Transverse colon (tissue), 4 donors: Measurements from ENCODE around the gene KCTD16. TPM values are rescaled to one million over a fixed set of nuclear protein-coding genes. Genes with fewer than 3 reads are reported as not detected.

Experiments
- DNase-seq: peaks from one replicate; pipeline ENCODE4 v3.0.0-alpha.2; 2019
- H3K27ac ChIP-seq, 4 donors: fragments of 200-600 bp; sonication (generic); 2 replicates each; pipeline ENCODE4 v1.5.1; 2016 to 2018; ENCODE audit warnings: inconsistent platforms in 4 of 4
- H3K27me3 ChIP-seq: fragments of 200-600 bp; sonication (generic); 2 replicates; pipeline ENCODE4 v1.5.1; 2017; ENCODE audit warnings: inconsistent platforms
- H3K36me3 ChIP-seq, 4 donors: fragments of 200-600 bp; sonication (generic); 2 replicates each; pipeline ENCODE4 v1.5.1; 2017 to 2019; ENCODE audit warnings: inconsistent platforms in 4 of 4
- H3K4me1 ChIP-seq, 4 donors: fragments of 200-600 bp; sonication (generic); 2 replicates each; pipeline ENCODE4 v1.5.1; 2017 to 2020; ENCODE audit warnings: inconsistent platforms in 4 of 4
- H3K4me3 ChIP-seq, 4 donors: fragments of 200-600 bp; sonication (generic); 1 replicate in 1 of 4; 2 replicates in 3 of 4; pipeline versions ENCODE4 v1.5.1 to v1.6.1; 2017 to 2019; ENCODE audit warnings: inconsistent platforms in 4 of 4
- H3K9me3 ChIP-seq, 2 donors: fragments of 200-600 bp; sonication (generic); 2 replicates each; pipeline ENCODE4 v1.5.1; 2017 to 2019; ENCODE audit warnings: inconsistent platforms in 2 of 2
- EP300 ChIP-seq: sonication (generic); formaldehyde crosslinking; IDR thresholded peaks from one replicate; pipeline ENCODE4 v1.6.1; 2017; ENCODE audit warnings: antibody characterized with exemption, low read depth
- POLR2A ChIP-seq: fragments of 450-650 bp; IDR thresholded peaks from one replicate; pipeline ENCODE4 v1.6.1; 2016; ENCODE audit warnings: antibody characterized with exemption, mild to moderate bottlenecking, moderate library complexity
- POLR2AphosphoS5 ChIP-seq, 3 donors: sonication (generic); formaldehyde crosslinking; IDR thresholded peaks; one replicate each; pipeline ENCODE4 v1.6.1; 2016; ENCODE audit warnings: antibody characterized with exemption in 3 of 3
- WGBS, 2 donors: methylation state at CpG; one replicate each; pipeline ENCODE4 v1.1.5; 2018; ENCODE audit warnings: low coverage in 1 of 2; 5-methylcytosine and 5-hydroxymethylcytosine counted together
- in situ Hi-C, 4 donors: fragments of 200-750 bp; cut with MboI; loops; one replicate each; pipeline versions ENCODE4 v1.15.0 to v1.15.1; 2017; ENCODE audit warnings: low sequenced_read_pairs in 3 of 4, low pct_ligation_motif_present in 1 of 4, low pct_unique_long_range_greater_than_20kb in 1 of 4
- intact Hi-C: fragments of 100-400 bp; cut with DNase I; formaldehyde crosslinking; loops from one replicate; pipeline ENCODE4 v1.15.1; 2023; ENCODE audit warnings: low total_unique reads
- total RNA-seq, 4 donors: library from RNA; depleted of rRNA; stranded (reverse); fragments of >200 nt; gene quantifications; one replicate each; pipeline ENCODE4 v1.1.0, GENCODE V29; 2016
- TF ChIP-seq, protein P1 (sequence below), 5 experiments: fragments of 200-600 bp in 3 of 5; fragments of 450-650 bp in 2 of 5; sonication (generic) in 3 of 5; IDR thresholded peaks; 1 replicate in 2 of 5; 2 replicates in 3 of 5; pipeline ENCODE4 v1.5.1; 2016 to 2017; ENCODE audit warnings: antibody characterized with exemption in 5 of 5, inconsistent platforms in 3 of 5, mild to moderate bottlenecking in 2 of 5, moderate library complexity in 1 of 5

KCTD16 gene
- total RNA-seq, 4 donors from 2014 or later = under 0.01 to 0.14 TPM; not detected in 2

DNA sequence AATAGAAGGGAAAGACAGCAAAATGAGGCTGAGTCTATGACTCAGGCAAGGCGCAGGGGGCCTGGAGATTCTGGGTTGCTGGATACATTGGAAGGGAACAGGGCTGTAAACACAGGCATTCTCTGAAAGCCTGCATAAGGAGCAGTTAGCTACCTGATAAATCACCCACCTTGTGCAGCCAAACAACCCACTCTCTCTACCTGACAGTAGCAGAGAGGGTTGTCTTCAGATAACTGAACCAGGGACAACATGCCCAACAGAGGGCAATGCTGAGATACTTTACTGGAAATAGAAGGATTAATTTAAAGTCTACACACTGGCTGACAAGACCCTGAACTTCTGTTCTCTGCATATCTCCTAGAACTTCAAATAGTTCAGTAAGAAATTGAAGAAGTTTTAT is 161.6 kb downstream of the KCTD16 start:
- Histone ChIP-seq H3K4me3 (no peak overlapping the region), H3K4me1 (no peaks in the 10 kb centered on the region), H3K27me3 (no peaks in the 10 kb centered on the region), H3K9me3 (no peaks in the 10 kb centered on the region), H3K36me3 (no peaks in the 10 kb centered on the region), H3K27ac (no peak overlapping the region)
- intact Hi-C loops = no loop called here
- in situ Hi-C loops = no loop called here
- DNase-seq = no peak
- 93% methylated on average over 1 of the region's 1 CpG; no CpG with 5 or more reads in 1 of the 2 donors for WGBS, 2 donors
- TF ChIP-seq EP300 = no peak
- TF ChIP-seq POLR2AphosphoS5 (IDR thresholded peaks at IDR 0.05) = no peak
- TF ChIP-seq, protein P1, sequence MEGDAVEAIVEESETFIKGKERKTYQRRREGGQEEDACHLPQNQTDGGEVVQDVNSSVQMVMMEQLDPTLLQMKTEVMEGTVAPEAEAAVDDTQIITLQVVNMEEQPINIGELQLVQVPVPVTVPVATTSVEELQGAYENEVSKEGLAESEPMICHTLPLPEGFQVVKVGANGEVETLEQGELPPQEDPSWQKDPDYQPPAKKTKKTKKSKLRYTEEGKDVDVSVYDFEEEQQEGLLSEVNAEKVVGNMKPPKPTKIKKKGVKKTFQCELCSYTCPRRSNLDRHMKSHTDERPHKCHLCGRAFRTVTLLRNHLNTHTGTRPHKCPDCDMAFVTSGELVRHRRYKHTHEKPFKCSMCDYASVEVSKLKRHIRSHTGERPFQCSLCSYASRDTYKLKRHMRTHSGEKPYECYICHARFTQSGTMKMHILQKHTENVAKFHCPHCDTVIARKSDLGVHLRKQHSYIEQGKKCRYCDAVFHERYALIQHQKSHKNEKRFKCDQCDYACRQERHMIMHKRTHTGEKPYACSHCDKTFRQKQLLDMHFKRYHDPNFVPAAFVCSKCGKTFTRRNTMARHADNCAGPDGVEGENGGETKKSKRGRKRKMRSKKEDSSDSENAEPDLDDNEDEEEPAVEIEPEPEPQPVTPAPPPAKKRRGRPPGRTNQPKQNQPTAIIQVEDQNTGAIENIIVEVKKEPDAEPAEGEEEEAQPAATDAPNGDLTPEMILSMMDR (IDR thresholded peaks at IDR 0.05) = no peak

GRCh38 chr5:144333336-144333920 is 162.8 kb downstream of the KCTD16 start:
- no peaks in the 10 kb centered on the region for H3K4me1 ChIP-seq

GRCh38 chr5:144335561-144335960 is 164.9 kb downstream of the KCTD16 start:
- Histone ChIP-seq H3K36me3 (no peaks in the 10 kb centered on the region), H3K4me1 (no peaks in the 10 kb centered on the region), H3K27me3 (no peaks in the 10 kb centered on the region), H3K4me3 (no peak overlapping the region), H3K27ac (no peak overlapping the region), H3K9me3 (no peaks in the 10 kb centered on the region)
- no peak for DNase-seq
- in situ Hi-C loops = no loop called here
- TF ChIP-seq POLR2AphosphoS5 (IDR thresholded peaks at IDR 0.05) (no peak), EP300 (no peak), POLR2A (no peak)
- TF ChIP-seq, protein P1 (IDR thresholded peaks at IDR 0.05) = no peak
- intact Hi-C loops = no loop called here
- 77 to 80% methylated on average over 1 of the region's 1 CpG for WGBS, 2 donors

More at GRCh38 chr5:144333336-144333920, 162.8 kb downstream of the KCTD16 start:
- Histone ChIP-seq H3K36me3 (no peaks in the 10 kb centered on the region), H3K4me3 (no peak overlapping the region), H3K27me3 (no peaks in the 10 kb centered on the region), H3K9me3 (no peaks in the 10 kb centered on the region), H3K27ac (no peak overlapping the region)
- TF ChIP-seq, protein P1 (IDR thresholded peaks at IDR 0.05) = no peak
- no peak for TF ChIP-seq POLR2A
- TF ChIP-seq EP300 = no peak
- no peak for TF ChIP-seq POLR2AphosphoS5 (IDR thresholded peaks at IDR 0.05)
- in situ Hi-C loops (no loop called here), intact Hi-C loops (no loop called here)
- WGBS, 2 donors = 95% methylated on average over 1 of the region's 1 CpG; no CpG with 5 or more reads in 1 of the 2 donors
- DNase-seq = no peak

DNA sequence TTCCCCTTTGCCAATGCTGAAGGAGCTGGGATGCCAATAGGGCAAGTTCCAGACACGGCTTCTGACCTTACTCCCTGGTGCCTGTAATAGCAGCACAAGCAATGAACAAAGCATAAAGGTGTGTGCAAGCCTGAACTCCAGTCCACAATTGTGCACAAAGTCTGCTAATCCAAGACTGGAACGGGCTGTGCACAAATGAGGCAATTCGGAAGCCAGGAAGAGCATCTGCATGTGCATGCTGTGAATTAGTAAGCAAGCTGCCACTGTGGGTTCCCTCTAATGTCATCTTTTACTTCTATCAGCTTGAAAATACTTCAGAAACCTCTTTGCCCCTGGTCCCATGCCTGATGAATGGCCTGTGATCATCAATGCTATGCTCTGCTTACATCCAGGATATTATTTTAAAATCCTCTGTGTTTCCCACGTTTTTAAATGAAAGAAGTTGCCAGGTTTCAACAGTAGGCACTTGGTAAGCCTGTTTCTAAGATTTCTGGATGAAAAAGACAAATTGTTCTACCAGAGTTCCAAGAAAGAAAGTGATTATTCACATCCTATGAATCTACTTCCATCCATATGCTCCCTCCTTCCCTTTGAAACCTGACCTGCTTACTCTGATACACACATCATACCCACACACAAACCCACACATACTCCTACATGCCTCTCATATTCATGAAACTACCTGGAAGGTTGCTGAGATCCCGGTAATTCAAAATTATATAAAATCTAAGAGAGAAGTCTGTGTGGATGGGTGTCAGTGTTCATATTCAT is 165.7 kb downstream of the KCTD16 start:
- Histone ChIP-seq H3K27me3 (no peaks in the 10 kb centered on the region), H3K27ac (no peak overlapping the region), H3K4me3 (no peak overlapping the region), H3K9me3 (no peaks in the 10 kb centered on the region), H3K36me3 (no peaks in the 10 kb centered on the region), H3K4me1 (no peaks in the 10 kb centered on the region)
- in situ Hi-C loops = no loop called here
- intact Hi-C loops = no loop called here
- 72 to 77% methylated on average over 5 of the region's 5 CpGs for WGBS, 2 donors
- TF ChIP-seq POLR2A = no peak
- no peak for TF ChIP-seq POLR2AphosphoS5 (IDR thresholded peaks at IDR 0.05)
- TF ChIP-seq EP300 = no peak
- TF ChIP-seq, protein P1 (IDR thresholded peaks at IDR 0.05) = no peak
- no peak for DNase-seq
